ENCODE results near the gene PSMB5.

PSMB5 gene

GRCh38 chr14:23049011-23049410 is 14.3 kb upstream of the PSMB5 start:
- in situ Hi-C loops (cut with MboI; ENCODE audit: low pct_unique_long_range_greater_than_20kb, low sequenced_read_pairs, unreplicated experiment): no loop called here
- DNase-seq (ENCODE audit: low spot score): no peak

GRCh38 chr14:23047751-23048693 is 13.3 kb upstream of the PSMB5 start:
- no peak for DNase-seq (ENCODE audit: low spot score)
- in situ Hi-C loops (cut with MboI; ENCODE audit: low pct_unique_long_range_greater_than_20kb, low sequenced_read_pairs, unreplicated experiment): no loop called here
- TF ChIP-seq, protein P1, sequence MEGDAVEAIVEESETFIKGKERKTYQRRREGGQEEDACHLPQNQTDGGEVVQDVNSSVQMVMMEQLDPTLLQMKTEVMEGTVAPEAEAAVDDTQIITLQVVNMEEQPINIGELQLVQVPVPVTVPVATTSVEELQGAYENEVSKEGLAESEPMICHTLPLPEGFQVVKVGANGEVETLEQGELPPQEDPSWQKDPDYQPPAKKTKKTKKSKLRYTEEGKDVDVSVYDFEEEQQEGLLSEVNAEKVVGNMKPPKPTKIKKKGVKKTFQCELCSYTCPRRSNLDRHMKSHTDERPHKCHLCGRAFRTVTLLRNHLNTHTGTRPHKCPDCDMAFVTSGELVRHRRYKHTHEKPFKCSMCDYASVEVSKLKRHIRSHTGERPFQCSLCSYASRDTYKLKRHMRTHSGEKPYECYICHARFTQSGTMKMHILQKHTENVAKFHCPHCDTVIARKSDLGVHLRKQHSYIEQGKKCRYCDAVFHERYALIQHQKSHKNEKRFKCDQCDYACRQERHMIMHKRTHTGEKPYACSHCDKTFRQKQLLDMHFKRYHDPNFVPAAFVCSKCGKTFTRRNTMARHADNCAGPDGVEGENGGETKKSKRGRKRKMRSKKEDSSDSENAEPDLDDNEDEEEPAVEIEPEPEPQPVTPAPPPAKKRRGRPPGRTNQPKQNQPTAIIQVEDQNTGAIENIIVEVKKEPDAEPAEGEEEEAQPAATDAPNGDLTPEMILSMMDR (IDR thresholded peaks at IDR 0.05; ENCODE audit: extremely low read depth, insufficient read depth, missing control alignments): no peak

More at GRCh38 chr14:23049011-23049410, 14.3 kb upstream of the PSMB5 start:
- TF ChIP-seq, protein P1 (IDR thresholded peaks at IDR 0.05; ENCODE audit: extremely low read depth, insufficient read depth, missing control alignments): no peak

DNA sequence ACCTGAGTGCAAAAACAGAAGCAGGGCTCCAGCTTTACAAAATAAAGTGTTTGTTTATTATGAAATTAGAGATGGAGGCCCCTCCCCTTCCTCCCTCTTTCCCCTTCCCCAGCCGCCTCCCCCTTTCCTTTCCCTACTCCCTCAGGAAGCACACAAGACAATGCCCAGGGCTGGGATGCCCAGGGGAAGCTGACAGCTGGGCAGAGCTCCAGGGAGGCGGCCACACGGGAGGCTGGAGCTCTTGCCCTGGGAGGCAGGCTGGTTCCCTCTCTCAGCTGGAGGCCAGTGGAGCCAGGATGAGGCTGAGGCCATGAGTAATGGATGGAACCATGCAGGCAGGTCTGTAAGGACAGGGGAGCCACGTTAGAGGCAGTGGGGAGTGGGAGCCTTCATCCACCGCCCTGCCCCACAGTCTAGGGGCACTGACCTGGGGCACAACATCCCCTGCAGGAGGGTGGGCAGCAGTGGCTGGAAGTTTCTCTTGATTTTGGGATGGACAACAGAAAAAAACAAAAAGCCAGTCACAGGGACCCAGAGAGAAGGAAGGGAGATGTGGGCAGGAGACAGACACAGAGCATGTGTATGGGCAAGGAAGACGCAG is 12.4 kb upstream of the PSMB5 start:
- TF ChIP-seq, protein P1 (IDR thresholded peaks at IDR 0.05; ENCODE audit: extremely low read depth, insufficient read depth, missing control alignments): no peak
- in situ Hi-C loops (cut with MboI; ENCODE audit: low pct_unique_long_range_greater_than_20kb, low sequenced_read_pairs, unreplicated experiment): no loop called here
- DNase-seq (ENCODE audit: low spot score): no peak

DNA sequence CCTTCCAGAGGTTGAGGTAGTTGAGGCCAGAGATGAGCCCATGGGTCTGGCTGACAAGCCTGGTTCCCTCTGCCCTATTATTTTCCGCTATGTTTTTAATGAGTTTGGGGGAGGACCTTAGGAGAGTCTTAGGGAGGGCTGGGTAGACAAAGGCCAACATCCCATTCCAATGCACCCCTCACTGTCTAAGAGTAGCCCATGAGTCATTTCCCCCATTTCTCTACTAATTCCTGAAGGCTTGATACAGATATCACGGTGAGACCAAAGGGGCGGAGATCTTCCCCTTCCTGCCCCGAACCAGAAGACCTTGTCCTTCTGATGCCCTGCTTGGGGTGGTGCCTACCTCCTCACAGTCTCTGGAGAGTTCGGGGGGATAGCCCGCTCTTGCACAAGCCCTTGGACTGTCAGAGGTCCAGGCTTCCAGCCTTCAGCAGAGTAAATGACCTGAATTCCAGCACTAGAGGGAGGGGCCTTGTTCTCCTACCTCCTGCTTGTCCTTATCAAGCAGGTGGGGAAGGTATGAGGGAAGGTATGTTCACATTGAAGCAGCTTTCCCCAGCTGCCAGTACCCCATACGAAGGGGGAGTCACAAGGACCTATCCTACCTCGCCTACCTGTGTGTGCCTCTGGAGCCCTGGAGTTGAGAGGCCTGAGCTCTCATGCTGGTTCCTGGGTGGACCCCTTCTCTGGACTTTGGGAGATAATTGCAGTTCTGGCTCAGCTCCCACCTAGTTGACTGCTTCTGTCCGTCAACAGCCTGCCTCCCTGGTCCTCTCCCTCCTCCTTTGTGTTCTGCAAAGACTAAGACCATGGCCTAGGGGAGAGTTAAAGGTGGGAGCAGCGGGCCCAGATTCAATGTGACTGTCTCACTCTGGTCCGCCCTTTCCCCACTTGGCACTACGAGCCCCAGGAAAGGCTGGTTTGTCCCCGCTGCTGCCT is 11.0 kb upstream of the PSMB5 start:
- DNase-seq (ENCODE audit: low spot score): no peak
- TF ChIP-seq, protein P1 (IDR thresholded peaks at IDR 0.05; ENCODE audit: extremely low read depth, insufficient read depth, missing control alignments): no peak
- in situ Hi-C loops (cut with MboI; ENCODE audit: low pct_unique_long_range_greater_than_20kb, low sequenced_read_pairs, unreplicated experiment): no loop called here

- TF ChIP-seq, protein P1 (IDR thresholded peaks at IDR 0.05; ENCODE audit: extremely low read depth, insufficient read depth, missing control alignments): no peak
- in situ Hi-C loops (cut with MboI; ENCODE audit: low pct_unique_long_range_greater_than_20kb, low sequenced_read_pairs, unreplicated experiment): no loop called here
- DNase-seq (ENCODE audit: low spot score): no peak
Observed at GRCh38 chr14:23044840-23045239, 10.1 kb upstream of the PSMB5 start.

GRCh38 chr14:23043754-23044153 is 9.1 kb upstream of the PSMB5 start:
- in situ Hi-C loops (cut with MboI; ENCODE audit: low pct_unique_long_range_greater_than_20kb, low sequenced_read_pairs, unreplicated experiment): no loop called here
- DNase-seq (ENCODE audit: low spot score): no peak
- TF ChIP-seq, protein P1 (IDR thresholded peaks at IDR 0.05; ENCODE audit: extremely low read depth, insufficient read depth, missing control alignments): no peak
